H54 (cell line): ENCODE data around the gene ZNF649.
A peak's percentile ranks its signal among the peaks of the same experiment; 100 is the strongest.

Experiments used
- DNase-seq: peaks from one replicate; pipeline ENCODE4 v3.0.0; 2011; ENCODE audit warnings: low spot score, mixed read lengths; ENCODE audit not compliant: insufficient read length
- FAIRE-seq: peaks from 3 replicates; lab custom pipeline; 2011; peaks lifted over from hg19 to GRCh38; lab: Jason Lieb, UNC
- POLR2A ChIP-seq: IDR thresholded peaks from 2 replicates; pipeline ENCODE4 v1.6.1; 2011; ENCODE audit warnings: low read depth, mild to moderate bottlenecking, low read length

The ZNF649 gene

DNA sequence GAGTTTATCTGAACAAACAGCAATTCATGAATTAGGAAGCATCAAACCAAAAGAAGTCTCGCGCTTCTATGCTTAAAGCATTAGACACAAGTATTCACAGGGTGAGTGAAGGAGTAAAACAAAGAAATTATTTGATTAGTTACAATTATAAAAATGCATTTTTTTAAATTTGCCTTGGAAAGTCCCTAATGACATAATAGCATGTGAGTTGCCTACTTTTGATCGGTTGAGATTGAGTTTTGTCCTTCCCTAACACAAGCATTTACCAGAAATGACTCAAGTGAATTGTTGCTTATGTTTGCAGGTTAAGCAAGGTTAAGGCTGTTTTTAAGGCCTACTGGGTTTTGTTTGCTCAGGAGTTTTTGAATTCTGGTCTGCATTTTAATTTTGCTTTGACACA lies 389 bp upstream of the ZNF649 start:
- no peak for FAIRE-seq
- TF ChIP-seq POLR2A = no peak
- no peak for DNase-seq

DNA sequence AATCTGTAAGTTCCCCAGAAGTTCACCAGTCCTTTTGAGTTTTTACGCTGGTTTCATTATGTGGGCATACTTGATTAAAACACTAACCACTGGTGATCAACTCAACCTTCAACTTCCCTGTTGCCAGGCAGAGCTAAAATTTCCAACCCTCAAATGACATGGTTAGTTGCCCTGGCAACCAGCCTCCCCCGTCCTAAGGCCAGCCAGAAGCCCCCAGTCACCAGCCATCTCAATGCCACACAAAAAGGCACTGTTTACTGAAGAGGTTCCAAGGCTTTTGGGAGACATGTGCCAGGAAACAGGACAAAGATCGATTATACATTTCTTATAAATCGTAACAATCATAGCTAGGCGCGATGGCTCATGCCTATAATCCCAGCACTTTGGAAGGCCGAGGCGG lies 1.6 kb downstream of the ZNF649 start:
- no peak for TF ChIP-seq POLR2A
- FAIRE-seq = no peak
- DNase-seq = no peak

DNA sequence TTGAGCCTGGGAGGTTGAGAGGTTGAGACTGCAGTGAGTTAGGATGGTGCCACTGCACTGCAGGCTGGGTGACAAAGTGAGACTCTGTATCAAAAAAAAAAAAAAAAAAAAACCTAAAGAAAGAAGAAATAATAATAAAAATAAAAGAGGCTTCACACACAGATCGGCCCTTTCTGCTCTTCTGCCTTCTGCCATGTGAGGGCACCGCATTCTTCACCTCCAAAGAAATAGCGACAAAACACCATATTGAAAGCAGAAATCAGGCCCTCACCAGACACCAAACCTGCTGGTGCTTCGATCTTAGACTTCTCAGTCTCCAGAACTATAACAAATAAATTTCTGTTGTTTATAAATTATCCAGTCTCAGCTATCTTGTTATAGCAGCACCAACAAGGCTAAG lies 3.0 kb downstream of the ZNF649 start:
- no peak for TF ChIP-seq POLR2A
- FAIRE-seq (no peak), DNase-seq (no peak)

DNA sequence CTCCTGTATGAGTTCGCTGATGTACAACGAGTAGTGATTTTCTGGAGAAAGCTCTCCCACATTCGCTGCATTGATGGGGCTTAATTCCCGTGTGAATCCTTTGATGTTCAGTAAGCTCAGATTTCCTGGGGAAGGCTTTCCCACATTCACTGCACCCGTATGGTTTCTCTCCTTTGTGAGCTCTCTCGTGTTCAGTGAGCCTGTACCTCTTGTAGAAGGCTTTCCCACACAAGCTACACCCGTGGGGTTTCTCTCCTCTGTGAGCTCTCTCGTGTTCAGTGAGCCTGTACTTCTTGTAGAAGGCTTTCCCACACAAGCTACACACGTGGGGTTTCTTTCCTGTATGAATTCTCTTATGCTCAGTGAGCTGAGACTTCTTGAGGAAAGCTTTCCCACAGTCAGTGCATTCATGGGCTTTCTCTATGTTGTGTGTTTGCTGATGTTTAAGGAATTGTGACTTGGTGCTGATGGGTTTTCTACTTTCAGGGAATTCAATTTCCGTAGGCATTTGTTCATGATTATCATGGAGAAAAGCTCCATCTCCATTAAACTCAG lies 13.5 kb downstream of the ZNF649 start:
- no peak for DNase-seq
- FAIRE-seq = no peak
- TF ChIP-seq POLR2A = no peak

DNA sequence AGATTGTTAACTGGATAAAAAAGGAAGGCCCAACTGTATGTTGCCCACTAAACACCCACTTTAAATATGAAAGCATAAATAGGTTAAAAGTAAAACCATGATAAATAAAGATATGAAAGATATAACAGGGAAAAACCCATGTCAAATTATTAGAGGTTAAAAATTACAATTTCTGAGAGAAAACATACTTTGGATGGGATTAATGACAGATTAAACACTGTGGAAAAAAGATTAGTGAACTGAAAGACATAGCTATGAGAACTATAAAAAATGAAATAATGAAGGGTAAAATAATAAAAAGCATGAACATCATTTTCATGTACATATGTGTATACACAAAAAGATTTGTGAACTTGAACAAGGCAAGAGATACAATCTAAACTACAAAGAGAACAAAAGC lies 14.9 kb downstream of the ZNF649 start:
- FAIRE-seq (no peak), DNase-seq (no peak)
- no peak for TF ChIP-seq POLR2A

DNA sequence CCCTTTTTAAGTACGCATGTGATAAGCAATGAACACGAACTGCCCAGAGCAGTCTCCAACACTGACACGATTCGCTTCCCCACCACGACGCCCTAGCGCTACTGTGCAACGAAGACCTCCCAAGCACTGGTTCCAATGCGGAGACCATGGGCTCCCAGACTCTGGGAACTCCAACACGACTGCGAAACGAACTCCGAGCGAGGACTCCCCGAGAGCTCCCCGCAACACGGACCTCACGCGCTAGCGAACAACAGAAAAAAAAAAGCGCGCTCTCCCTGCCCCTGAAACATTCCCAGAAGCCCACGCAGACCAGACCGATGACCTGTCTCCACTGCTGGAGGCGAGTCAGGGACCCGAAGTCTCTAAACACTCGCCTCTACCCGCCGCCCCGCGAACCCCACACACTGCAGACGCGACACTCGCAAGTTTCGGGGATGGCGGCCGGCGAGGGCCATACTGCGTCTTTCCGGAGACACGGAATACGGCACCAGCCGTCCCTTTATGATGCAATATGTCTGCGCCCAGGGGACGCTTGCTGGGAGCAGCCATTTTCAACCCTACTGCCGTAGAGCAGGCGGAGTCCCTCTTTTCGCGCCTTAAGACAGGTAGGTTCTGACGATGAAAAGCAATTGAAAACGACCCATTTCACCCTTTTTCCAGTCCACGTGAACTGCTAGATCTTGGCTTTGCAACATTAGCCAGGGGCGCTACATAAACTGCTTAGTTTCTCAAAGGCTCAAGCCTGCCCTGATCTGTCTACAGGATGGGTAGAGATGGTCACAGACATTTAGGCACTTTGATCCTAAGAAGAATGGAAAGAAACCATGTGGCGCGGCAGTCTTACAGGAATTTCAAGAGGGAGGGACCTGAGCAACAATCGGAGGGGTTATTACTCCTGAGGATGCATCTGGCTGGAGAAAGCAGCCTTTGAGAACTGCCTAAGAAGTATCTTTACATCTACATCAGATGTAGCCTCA lies 17.0 kb downstream of the ZNF649 start, which contains the start of gene ZNF577:
Gene ZNF577, minus strand, starts transcription at position 430 of the 977 bp plus-strand sequence. CDS start 7,569 bp downstream, outside the sequence.
- no peak for FAIRE-seq
- peak; percentile 31; the same call in 1 of the 2 replicates for TF ChIP-seq POLR2A
- DNase-seq = no peak

DNA sequence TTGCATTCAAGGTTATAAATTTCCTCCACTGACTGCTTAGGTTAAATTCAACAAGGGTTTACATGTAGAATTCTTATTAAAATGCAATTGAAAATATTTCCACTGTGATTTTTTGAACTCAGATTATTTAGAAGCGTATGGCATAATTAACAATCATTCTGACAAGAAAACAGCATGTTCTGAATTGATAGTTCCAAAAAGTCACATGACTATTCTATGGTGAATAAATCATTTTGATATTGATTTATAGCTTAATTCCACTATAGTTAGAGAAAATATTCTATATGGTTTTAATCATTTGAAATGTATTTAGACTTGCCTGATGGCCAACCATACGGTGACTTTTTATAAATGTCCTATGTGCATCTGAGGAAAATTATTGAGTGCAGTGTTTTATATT lies 20.1 kb downstream of the ZNF649 start:
- DNase-seq (no peak), FAIRE-seq (no peak)

DNA sequence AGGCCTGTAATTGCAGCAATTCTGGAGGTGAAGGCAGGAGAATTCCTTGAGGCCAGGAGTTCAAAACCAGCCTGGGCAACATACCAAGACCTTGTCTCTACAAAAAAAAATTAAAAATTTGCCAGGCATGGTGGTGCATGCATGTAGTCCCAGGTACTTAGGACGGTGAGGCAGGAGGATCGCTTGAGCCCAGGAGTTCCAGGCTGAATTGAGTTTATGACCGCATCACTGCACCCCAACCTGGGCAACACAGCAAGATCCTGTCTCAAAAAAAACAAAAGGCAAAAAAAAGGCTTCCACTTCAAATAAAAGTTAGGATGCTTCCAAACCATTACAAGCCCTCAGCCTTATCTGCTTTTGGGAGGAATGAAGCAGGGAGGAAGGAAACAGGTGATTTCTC lies 22.3 kb downstream of the ZNF649 start:
- TF ChIP-seq POLR2A = no peak
- FAIRE-seq = no peak
- DNase-seq = no peak

More for the DNA sequence above, 20.1 kb downstream of the ZNF649 start:
- no peak for TF ChIP-seq POLR2A

DNA sequence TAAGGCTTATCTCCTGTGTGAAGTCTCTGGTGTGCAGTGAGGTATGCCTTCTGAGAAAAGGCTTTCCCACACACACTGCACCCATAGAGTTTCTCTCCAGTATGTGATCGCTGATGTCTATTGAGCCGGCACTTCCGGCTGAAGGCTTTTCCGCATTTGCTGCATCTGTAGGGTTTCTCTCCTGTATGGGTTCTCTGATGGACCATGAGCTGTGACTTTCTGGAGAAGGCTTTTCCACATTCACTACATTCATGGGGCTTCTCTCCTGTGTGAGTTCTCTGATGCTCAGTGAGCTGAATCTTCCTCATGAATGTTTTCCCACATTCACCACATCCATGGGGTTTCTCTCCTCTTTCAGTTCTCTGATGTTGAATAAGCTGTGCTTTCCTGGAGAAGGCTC lies 31.7 kb downstream of the ZNF649 start:
- no peak for FAIRE-seq

DNA sequence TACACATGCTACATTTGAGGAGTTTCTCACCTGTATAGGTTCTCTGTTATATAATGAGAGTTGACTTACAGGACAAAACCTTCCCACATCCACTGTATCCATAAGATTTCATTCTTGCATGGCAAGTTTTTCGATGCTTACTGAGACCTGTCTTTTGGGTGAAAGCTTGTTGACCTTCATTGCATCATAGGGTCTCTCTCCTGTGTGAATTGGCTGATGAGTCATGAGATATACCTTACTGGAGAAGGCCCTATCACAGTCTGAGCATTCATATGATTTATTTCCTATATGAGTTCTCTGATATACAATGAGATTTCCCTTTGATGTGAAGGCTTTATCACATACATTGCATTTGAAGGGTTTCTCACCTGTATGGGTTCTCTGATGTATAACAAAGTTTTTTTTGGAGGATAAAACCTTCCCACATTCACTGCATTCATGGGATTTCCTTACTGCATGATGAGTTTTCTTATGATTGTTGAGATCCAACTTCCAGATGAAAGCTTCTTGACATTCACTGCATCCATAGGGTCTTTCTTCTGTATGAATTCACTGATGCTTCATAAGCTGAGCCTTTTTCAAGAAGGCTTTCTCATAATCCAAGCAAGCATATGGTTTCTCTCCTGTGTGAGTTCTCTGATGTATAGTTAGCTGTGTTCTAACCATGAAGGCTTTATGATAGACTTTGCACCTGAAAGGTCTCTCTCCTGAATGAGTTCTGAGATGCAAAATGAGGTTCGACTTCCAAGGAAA lies 42.8 kb downstream of the ZNF649 start:
- TF ChIP-seq POLR2A = no peak
- FAIRE-seq (no peak), DNase-seq (no peak)

More for the DNA sequence above, 31.7 kb downstream of the ZNF649 start:
- no peak for DNase-seq
- TF ChIP-seq POLR2A = no peak
